AG04450 (cell line): ENCODE results near the gene PKIB. TPM values are rescaled to one million over a fixed set of nuclear protein-coding genes. Genes with fewer than 3 reads are reported as not detected.

Experiments used
- CTCF ChIA-PET: fragments of 300-600, 350-600 bp; formaldehyde crosslinking; extraction: SDS; loops from one replicate; lab custom pipeline; 2022; ENCODE audit warnings: antibody characterized with exemption, inconsistent platforms; lab: Charles Lee
- POLR2A ChIA-PET: fragments of 350-600 bp; formaldehyde crosslinking; extraction: SDS; loops from one replicate; lab custom pipeline; 2021; ENCODE audit warnings: antibody characterized with exemption, inconsistent platforms; lab: Yijun Ruan, JAX
- DNase-seq: peaks from one replicate; pipeline ENCODE4 v3.0.0-alpha.2; 2011; ENCODE audit warnings: low read depth, low spot score
- H3K27ac ChIP-seq: one replicate; pipeline ENCODE4 v1.5.1; 2012; ENCODE audit warnings: low read depth, low read length, control low read depth
- H3K27me3 ChIP-seq: one replicate; pipeline ENCODE4 v1.6.0; 2012; ENCODE audit warnings: low read length; ENCODE audit not compliant: control insufficient read depth, insufficient read depth
- H3K4me3 ChIP-seq: 2 replicates; pipeline ENCODE4 v1.5.1; 2011; ENCODE audit warnings: mild to moderate bottlenecking, low read depth, low read length, control low read depth
- H3K9me3 ChIP-seq: 2 replicates; pipeline ENCODE4 v1.5.1; 2012; ENCODE audit warnings: low read length; ENCODE audit not compliant: control insufficient read depth, insufficient read depth
- CTCF ChIP-seq: IDR thresholded peaks from 2 replicates; pipeline ENCODE4 v1.5.1; 2011; ENCODE audit warnings: low read depth, low read length, control low read depth, inconsistent platforms
- polyA plus RNA-seq: library from polyadenylated mRNA; depleted of rRNA; stranded (reverse); fragments of >200 nt; gene quantifications from 2 replicates; pipeline ENCODE4 v1.2.3, GENCODE V29; 2011

Gene PKIB
- polyA plus RNA-seq, 1 experiment: 8.1 TPM

- no peak overlapping the region for H3K4me3 ChIP-seq
- H3K27me3 ChIP-seq: no peaks in the 10 kb centered on the region
- no peak overlapping the region for H3K27ac ChIP-seq
- CTCF ChIA-PET: interaction anchor here (1.1 kb wide), 1 partner anchor 47 kb away, joined by 3 read pairs; no protein-coding TSS in a partner anchor
- TF ChIP-seq CTCF: no peak
- H3K9me3 ChIP-seq: no peaks in the 10 kb centered on the region
- no peak for DNase-seq
- POLR2A ChIA-PET: no interaction called here
These were observed 55.7 kb downstream of the PKIB start for GRCh38 chr6:122665929-122666328.

GRCh38 chr6:122666418-122666817 lies 56.2 kb downstream of the PKIB start:
- TF ChIP-seq CTCF: no peak
- Histone ChIP-seq H3K27me3 (no peaks in the 10 kb centered on the region), H3K27ac (no peak overlapping the region), H3K9me3 (no peaks in the 10 kb centered on the region), H3K4me3 (no peak overlapping the region)
- DNase-seq: no peak
- CTCF ChIA-PET: no interaction called here
- POLR2A ChIA-PET: no interaction called here

- H3K27ac ChIP-seq: no peak overlapping the region
These were observed 59.2 kb downstream of the PKIB start for GRCh38 chr6:122669418-122669817.

GRCh38 chr6:122669868-122670267 lies 59.7 kb downstream of the PKIB start:
- Histone ChIP-seq H3K9me3 (no peaks in the 10 kb centered on the region), H3K27me3 (no peaks in the 10 kb centered on the region), H3K4me3 (no peak overlapping the region), H3K27ac (no peak overlapping the region)
- no peak for DNase-seq
- POLR2A ChIA-PET: no interaction called here
- no peak for TF ChIP-seq CTCF
- CTCF ChIA-PET: no interaction called here

More at GRCh38 chr6:122669418-122669817, 59.2 kb downstream of the PKIB start:
- TF ChIP-seq CTCF: no peak
- CTCF ChIA-PET: no interaction called here
- DNase-seq: no peak
- Histone ChIP-seq H3K4me3 (no peak overlapping the region), H3K9me3 (no peaks in the 10 kb centered on the region), H3K27me3 (no peaks in the 10 kb centered on the region)
- POLR2A ChIA-PET: no interaction called here

GRCh38 chr6:122671251-122671650 lies 61.0 kb downstream of the PKIB start:
- Histone ChIP-seq H3K27me3 (no peaks in the 10 kb centered on the region), H3K9me3 (no peaks in the 10 kb centered on the region), H3K4me3 (no peak overlapping the region), H3K27ac (no peak overlapping the region)
- ChIA-PET CTCF (interaction anchor here (0.8 kb wide), 1 partner anchor 198 kb away, joined by 3 read pairs; no protein-coding TSS in a partner anchor), POLR2A (no interaction called here)
- no peak for TF ChIP-seq CTCF
- no peak for DNase-seq
